ENCODE data around the gene MAN1C1. TPM values are rescaled to one million over a fixed set of nuclear protein-coding genes. Genes with fewer than 3 reads are reported as not detected.
"Not testable (repeated sequence)": the region's sequence is repeated elsewhere in the genome, so short reads cannot be mapped to it uniquely, and the experiment has no call there.

Gene MAN1C1
- total and polyA plus RNA-seq, 2 donors (not counting 3 experiments of a cell fraction or from before 2014, with no cell fraction given), result 1.5 to 4.0 TPM

- Histone ChIP-seq H3K4me2 (ENCODE audit: insufficient read depth, low read length) (no peak overlapping the region), H4K20me1 (replicated peaks; ENCODE audit: control insufficient read depth, extremely low read depth, insufficient read depth, low read length) (no peaks in the 10 kb centered on the region), H2AFZ (ENCODE audit: low read depth, low read length) (no peak overlapping the region), H3K27ac (ENCODE audit: insufficient read depth, low read depth, low read length) (no peak overlapping the region), H3K9me3 (replicated peaks; ENCODE audit: control insufficient read depth, insufficient read depth, low read length) (no peaks in the 10 kb centered on the region), H3K4me1 (ENCODE audit: control insufficient read depth, extremely low read depth, insufficient read depth, low read length) (no peaks in the 10 kb centered on the region), H3K4me3 (replicated peaks in 1 of 3; ENCODE audit: insufficient read depth in 1 of 3, low read depth in 1 of 3, low read length in 3 of 3) (no peak overlapping the region), H3K79me2 (ENCODE audit: control insufficient read depth, insufficient read depth, low read length) (no peaks in the 10 kb centered on the region), H3K9me1 (replicated peaks; ENCODE audit: control insufficient read depth, extremely low read depth, insufficient read depth, low read length) (no peaks in the 10 kb centered on the region), H3K9ac (replicated peaks; ENCODE audit: extremely low read depth, insufficient read depth, low read length) (no peak overlapping the region), H3K36me3 (ENCODE audit: control insufficient read depth in 2 of 2, extremely low read depth in 1 of 2, insufficient read depth in 2 of 2, low read length in 2 of 2) (no peaks in the 10 kb centered on the region), H3K27me3 (ENCODE audit: control insufficient read depth in 2 of 2, insufficient read depth in 2 of 2, low read length in 2 of 2) (peaks cover 0 to 8% of the 10 kb centered on the region in 2 experiments)
- DNase-seq (ENCODE audit: low read depth, low spot score) (no peak), FAIRE-seq (no peak)
- intact Hi-C loops (cut with micrococcal nuclease) (no loop called here), dilution Hi-C loops (cut with MboI; ENCODE audit: extremely low pct_ligation_motif_present, low sequenced_read_pairs) (no loop called here)
- CTCF ChIA-PET, result interaction anchor here (1.4 kb wide), 1 partner anchor 26 kb away, joined by 3 read pairs; no protein-coding TSS in a partner anchor
- BruUV-seq (replicated peaks), result no TSS peak
- POLR2A ChIA-PET, result no interaction called here
- no peak for TF ChIP-seq CTCF (IDR thresholded peaks at IDR 0.05; ENCODE audit: extremely low read depth in 1 of 2, insufficient read depth in 1 of 2, low read depth in 1 of 2, low read length in 2 of 2)
- no peak for TF ChIP-seq EZH2 (IDR thresholded peaks at IDR 0.05; ENCODE audit: borderline replicate concordance, low read depth, low read length, severe bottlenecking)
- no peak for TF ChIP-seq FOS (IDR thresholded peaks at IDR 0.05; ENCODE audit: borderline replicate concordance, insufficient read depth, low read length)
- TF ChIP-seq GATA2 (IDR thresholded peaks at IDR 0.05; ENCODE audit: insufficient read depth, insufficient read length, low read depth, low read length), result no peak
- TF ChIP-seq POLR2A (IDR thresholded peaks at IDR 0.05; ENCODE audit: low read depth, low read length), result no peak
- no peak for TF ChIP-seq POLR2AphosphoS5 (IDR thresholded peaks at IDR 0.05; ENCODE audit: insufficient read depth, low read depth, low read length)
- TF ChIP-seq JUN (IDR thresholded peaks at IDR 0.05; ENCODE audit: borderline replicate concordance, insufficient read depth, insufficient read length, low read depth), result no peak
- no peak for TF ChIP-seq MYC (IDR thresholded peaks at IDR 0.05; ENCODE audit: low read depth, low read length)
- TF ChIP-seq, protein P1, sequence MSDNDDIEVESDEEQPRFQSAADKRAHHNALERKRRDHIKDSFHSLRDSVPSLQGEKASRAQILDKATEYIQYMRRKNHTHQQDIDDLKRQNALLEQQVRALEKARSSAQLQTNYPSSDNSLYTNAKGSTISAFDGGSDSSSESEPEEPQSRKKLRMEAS (IDR thresholded peaks at IDR 0.05; ENCODE audit: insufficient read depth, insufficient read length), result no peak
Observed at GRCh38 chr1:25733271-25733670, 116.7 kb downstream of the MAN1C1 start.

GRCh38 chr1:25734991-25735390, 118.4 kb downstream of the MAN1C1 start:
- BruUV-seq (replicated peaks); H3K4me1 ChIP-seq (ENCODE audit: control insufficient read depth, extremely low read depth, insufficient read depth, low read length); H3K36me3 ChIP-seq (ENCODE audit: control insufficient read depth in 2 of 2, extremely low read depth in 1 of 2, insufficient read depth in 2 of 2, low read length in 2 of 2); H3K27me3 ChIP-seq (ENCODE audit: control insufficient read depth in 2 of 2, insufficient read depth in 2 of 2, low read length in 2 of 2); intact Hi-C loops (cut with micrococcal nuclease); H3K9me3 ChIP-seq (replicated peaks; ENCODE audit: control insufficient read depth, insufficient read depth, low read length); H3K4me3 ChIP-seq (replicated peaks in 1 of 3; ENCODE audit: insufficient read depth in 1 of 3, low read depth in 1 of 3, low read length in 3 of 3); H4K20me1 ChIP-seq (replicated peaks; ENCODE audit: control insufficient read depth, extremely low read depth, insufficient read depth, low read length); H2AFZ ChIP-seq (ENCODE audit: low read depth, low read length); CTCF ChIA-PET; H3K79me2 ChIP-seq (ENCODE audit: control insufficient read depth, insufficient read depth, low read length); H3K9ac ChIP-seq (replicated peaks; ENCODE audit: extremely low read depth, insufficient read depth, low read length); H3K9me1 ChIP-seq (replicated peaks; ENCODE audit: control insufficient read depth, extremely low read depth, insufficient read depth, low read length); POLR2A ChIA-PET; H3K4me2 ChIP-seq (ENCODE audit: insufficient read depth, low read length); DNase-seq (ENCODE audit: low read depth, low spot score); H3K27ac ChIP-seq (ENCODE audit: insufficient read depth, low read depth, low read length); dilution Hi-C loops (cut with MboI; ENCODE audit: extremely low pct_ligation_motif_present, low sequenced_read_pairs); FAIRE-seq: not testable (repeated sequence)

All from endothelial cell of umbilical vein (primary cell).